SW 1271 (cell line): ENCODE results near the gene CDK16.

Experiments used
- DNase-seq, 2 experiments: peaks; one replicate each; lab custom pipeline; 2025; lab: John Stamatoyannopoulos, UW

The CDK16 gene

DNA sequence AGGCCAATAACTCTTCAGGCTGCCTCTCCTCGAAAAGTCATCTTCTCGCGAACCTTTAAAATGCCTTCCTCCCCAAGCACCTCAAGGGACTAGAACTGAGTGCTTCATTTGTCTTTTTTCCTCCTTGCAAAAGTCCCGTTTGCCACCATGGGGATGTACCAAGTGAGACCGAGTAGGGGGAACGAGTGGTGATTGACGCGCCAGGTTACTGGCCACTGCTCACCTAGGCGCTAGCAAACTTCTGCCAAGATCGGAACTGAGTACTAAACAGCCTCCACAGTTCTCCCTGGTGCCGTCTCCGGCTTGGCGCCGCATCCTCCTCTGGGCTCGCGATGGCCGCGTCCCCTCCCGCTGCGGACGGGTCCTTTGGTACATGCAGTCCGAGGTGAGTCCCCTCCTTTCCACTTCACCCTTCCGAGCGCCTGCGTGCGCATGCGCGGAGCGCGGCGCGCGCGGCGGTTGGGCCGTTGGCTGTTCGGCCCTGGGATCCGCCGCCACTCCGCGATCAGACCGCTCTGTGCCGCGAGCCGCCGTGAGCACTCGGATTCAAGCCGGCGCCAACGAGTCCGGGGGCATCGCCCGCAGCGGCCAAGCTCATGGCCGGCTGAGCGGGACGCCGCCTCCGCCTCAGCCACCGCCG lies at the start of gene CDK16:
Gene CDK16 (plus strand): TSS at position 402 of the 640 bp plus-strand sequence. CDS start 4,877 bp downstream, outside the sequence.
- DNase-seq: peak; percentile 7 to 49

DNA sequence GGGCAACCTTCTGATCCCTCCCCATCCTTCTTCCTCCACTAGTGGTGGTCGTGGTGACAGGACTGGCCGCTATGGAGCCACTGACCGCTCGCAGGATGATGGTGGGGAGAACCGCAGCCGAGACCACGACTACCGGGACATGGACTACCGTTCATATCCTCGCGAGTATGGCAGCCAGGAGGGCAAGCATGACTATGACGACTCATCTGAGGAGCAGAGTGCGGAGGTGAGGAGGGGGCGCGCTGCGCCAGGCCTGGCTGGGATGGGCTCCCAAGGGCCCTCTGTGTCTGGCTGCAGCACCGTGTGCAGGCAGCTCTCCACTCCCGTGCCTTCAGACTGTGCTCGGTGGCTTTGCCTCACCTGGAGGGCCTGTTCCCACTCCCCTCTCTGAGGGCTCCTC lies 49.2 kb upstream of the CDK16 start:
- DNase-seq: no peak

DNA sequence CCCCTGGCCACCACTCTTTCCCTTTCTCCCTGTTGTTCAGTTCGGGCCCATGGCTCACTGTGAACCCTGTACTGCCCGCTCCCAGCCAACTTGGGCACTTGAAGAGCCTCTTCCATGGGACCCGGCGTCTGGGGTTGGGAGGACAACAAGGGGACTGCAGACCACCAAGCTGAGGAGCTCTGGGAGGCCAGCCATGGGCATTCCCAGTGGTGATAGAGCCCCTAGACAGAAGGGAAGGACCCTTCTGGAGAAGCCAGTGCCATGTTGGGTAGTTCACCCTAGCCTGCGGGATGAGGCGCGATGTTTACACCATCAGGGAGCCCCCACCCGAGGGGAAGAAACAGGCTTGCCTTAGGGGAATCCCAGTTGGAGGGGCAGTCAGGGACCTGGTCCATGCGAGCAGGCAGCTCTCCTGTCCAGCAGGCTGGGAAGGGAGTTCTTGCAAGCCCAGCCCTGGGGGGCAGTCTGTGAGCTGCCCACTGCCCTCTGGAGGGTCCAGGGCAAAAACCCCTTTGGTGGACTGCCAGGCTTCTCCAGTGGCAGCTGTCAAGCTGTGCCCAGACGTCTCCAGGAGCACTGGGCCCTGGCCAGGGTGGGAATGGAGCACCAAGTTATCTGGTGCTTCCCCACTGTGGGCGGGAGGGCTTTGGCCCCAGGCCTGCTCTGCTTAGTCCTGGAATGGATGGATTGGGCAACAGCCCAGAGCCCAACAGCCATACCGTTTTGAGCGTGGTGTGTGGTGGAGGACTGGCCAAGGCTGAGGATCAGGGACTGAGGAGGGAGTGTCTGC lies 48.6 kb upstream of the CDK16 start:
- no peak for DNase-seq

GRCh38 chrX:47170861-47171692 lies 47.4 kb upstream of the CDK16 start:
- DNase-seq: no peak

- no peak for DNase-seq
These were observed 46.5 kb upstream of the CDK16 start for GRCh38 chrX:47171996-47172395.

DNA sequence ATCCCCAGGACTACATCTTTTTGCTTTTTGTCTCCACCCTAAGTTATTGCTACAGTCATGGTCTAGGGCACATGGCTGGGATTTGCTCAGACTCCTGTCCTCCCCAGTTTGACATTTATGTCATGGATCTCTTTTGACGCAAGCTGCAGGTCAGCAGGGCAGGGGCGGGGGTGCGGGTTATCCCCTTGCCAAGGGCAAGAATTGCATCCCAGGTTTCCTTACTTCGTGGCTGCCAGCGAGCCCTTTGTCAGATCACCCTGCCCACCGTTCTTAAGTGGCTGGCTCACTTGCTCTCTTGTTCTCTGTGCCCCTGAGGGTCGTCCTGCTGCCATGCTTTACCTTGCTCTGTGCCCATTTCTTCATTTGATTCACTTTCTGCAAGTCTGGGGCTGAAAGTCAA lies 45.9 kb upstream of the CDK16 start:
- no peak for DNase-seq

GRCh38 chrX:47172971-47173792 lies 45.3 kb upstream of the CDK16 start:
- DNase-seq: no peak

DNA sequence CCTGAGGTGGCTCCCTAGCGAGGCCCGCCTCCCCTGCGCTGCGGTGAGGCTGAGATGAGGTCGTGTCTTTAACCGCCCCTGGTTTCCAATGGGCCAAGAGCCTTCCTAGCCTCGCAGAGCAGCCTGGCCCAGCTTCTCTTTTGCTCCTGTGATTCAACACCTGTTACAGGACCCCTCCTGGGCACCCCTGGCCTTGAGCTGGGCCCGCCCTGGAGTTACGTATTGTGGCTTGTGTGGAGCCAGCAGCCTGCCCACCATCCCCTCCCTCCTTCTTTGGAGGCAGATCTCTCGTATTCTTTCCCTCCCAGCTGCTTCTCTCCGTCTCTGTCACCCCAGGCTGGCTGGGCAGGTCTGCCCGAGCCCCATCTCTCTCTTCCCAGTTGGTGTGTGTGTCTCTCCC lies 44.1 kb upstream of the CDK16 start:
- DNase-seq: no peak

DNA sequence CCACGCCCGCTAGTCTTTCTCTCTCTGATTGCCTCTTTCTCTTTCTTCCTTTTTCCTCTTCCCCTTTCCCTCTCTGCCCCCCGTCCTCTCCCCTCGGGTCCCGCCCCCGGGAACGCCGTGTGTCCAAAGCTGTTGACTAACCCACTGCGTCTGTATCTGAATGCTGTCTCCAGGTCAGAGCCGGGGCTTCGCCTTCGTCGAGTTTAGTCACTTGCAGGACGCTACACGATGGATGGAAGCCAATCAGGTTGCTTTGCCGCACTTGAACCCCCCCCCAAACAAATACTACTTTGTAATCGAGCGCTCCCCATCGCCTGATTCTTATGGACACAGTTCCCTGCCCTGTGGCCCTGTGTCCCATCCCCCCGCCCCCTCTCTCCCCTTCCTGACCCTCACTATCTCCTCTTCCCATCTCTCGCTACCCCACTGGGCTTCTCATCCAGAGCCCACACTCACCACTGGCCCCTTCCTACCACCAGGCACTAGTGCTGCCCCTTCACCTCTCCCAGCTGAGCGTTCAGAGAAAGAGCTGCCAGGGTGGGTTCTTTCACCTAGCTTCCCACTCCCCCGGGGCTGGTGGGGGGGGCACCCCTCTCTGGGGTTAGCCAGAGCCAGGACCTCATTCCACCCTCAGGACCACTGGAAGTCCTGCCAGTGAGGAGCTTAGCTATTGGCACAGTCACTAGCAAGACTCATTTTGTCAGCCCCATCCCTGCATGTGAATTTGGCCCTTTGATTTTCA lies 43.5 kb upstream of the CDK16 start:
- no peak for DNase-seq

DNA sequence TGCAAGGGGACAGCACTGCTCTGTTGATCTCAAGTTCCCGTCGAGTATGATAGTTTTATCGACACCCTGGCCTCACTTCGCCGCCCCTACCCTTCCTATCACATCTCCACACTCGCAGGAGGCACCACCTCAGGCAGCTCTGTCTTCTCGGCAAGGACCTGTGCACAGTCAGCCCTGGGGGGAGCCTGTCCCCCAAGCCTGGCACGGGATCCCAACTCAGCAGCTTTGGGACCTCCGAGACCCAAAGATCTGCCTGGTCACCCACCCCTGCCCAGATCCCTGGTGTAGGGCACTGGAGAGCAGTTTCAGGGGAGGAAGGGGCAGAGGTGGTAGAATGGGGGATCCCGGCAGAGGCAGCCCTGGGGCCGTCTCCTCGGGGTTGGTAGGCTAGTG lies 42.9 kb upstream of the CDK16 start:
- no peak for DNase-seq

DNA sequence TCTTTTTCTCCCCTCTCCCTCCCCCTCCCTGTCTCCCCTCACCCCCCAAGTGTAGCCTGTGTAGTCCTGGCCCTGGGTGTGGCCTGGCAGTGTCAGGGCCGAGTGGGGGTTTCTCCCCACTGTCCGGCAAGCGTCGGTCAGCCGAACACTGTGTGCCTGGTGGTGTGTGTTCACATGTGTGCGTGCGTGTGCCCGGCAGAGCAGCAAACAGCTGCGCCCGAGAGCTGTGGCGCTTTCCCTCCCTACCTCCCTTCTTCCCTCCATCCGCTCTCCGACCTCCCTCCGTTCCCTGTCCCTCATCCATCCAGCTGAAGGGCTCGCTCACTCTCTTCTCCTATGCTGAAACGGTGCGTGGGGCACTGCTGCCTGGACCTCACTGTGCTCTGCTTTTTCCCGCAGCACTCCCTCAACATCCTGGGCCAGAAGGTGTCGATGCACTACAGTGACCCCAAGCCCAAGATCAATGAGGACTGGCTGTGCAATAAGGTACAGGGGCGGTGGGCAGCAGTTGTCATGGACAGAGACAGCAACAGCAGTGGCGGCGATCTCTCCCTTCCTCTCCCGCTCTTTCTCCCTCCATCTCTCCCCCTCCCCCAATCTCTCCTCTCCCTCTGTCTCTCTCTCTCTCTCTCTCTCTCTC lies 42.3 kb upstream of the CDK16 start:
- DNase-seq: no peak

DNA sequence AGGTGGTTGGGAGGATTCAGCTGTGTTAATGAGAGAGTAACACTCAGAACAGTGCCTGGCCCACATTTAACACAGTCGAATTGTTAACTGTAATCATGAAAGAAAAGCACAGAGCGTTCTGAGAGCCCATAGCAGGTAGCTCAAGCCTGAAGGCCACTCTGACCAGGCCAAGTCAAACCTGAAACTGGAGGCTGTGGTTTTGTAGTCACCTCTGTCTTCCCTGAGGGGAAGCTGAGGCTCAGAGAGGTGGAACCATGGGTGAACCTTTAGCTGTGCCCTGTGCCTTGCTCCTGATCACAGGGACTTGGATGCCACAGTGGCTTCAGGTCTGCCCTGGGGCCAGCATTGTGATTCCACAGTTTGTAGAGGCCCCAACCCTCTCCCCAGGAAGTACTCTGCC lies 41.4 kb upstream of the CDK16 start:
- no peak for DNase-seq

GRCh38 chrX:47178337-47178736 lies 40.1 kb upstream of the CDK16 start:
- DNase-seq: no peak

- DNase-seq: no peak
These were observed 39.1 kb upstream of the CDK16 start for GRCh38 chrX:47179221-47179927.

- DNase-seq: no peak
These were observed 38.6 kb upstream of the CDK16 start for GRCh38 chrX:47179928-47180255.

- no peak for DNase-seq
These were observed 38.1 kb upstream of the CDK16 start for GRCh38 chrX:47180346-47180745.

DNA sequence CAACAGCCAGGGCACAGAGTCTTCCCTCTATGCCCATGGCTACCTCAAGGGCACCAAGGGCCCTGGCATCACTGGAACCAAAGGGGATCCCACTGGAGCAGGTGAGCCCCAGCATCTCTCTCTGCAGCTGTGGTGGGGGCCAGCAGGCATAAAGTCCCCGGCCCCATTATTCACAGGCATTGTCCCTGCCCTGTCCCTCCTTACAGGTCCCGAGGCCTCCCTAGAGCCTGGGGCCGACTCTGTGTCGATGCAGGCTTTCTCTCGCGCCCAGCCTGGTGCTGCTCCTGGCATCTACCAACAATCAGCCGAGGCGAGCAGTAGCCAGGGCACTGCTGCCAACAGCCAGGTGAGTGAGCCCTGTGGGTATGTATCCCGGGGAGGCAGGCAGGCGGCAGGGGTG lies 37.2 kb upstream of the CDK16 start:
- no peak for DNase-seq

DNA sequence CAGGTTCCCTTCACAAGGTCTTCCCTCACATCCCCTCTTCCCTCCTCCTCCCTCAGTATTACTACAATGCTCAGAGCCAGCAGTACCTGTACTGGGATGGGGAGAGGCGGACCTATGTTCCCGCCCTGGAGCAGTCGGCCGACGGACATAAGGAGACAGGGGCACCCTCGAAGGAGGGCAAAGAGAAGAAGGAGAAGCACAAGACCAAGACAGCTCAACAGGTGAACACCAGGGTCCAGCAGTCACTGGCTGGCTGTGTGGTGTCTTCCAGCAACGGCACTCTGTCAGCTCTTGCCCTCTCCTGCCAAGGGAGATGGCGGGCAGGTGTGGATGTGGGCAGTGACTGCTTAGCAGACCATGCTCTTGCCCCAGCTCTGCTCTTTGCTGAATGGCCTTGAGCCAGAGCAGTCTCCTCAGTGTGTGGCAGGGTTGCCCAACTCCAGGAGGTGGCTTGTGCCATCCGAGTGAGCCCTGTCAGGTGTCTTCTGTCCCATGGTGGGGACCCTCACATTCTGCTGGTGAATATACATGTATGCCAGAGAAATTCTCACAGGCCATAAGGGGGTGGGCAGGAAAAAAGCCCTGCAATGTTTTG lies 36.3 kb upstream of the CDK16 start:
- no peak for DNase-seq

DNA sequence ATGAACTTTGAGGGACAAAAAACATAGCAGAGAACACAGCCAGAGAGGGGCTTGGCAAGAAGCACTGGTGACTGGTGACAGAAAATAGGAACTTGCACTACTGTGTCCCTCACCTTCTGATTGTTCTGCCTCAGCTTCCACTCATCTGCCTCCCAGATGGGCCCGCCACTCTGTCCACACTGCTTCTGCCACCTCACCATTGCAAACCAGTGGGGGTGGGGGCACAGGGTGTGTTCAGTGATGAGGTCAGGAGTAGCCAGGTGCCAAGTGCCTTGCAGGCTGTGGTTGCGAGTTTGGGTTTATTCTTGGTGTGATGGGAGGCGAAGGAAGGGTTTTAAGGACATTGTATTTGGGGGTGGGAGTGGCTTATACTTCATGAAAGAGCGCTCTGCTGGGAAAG lies 34.0 kb upstream of the CDK16 start:
- DNase-seq: no peak

DNA sequence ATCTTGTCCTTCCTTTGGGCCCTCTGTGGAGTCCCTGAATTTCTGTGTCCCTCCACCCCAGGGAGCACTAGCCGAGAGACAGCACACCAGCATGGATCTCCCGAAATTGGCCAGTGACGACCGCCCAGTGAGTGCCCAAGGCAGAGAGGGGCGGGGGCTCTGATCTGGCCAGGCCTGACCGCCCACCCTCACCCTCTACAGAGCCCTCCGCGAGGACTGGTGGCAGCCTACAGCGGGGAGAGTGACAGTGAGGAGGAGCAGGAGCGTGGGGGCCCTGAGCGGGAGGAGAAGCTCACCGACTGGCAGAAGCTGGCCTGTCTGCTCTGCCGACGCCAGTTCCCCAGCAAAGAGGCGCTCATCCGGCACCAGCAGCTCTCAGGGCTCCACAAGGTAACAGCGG lies 33.2 kb upstream of the CDK16 start:
- DNase-seq: no peak
